SK-N-SH (cell line): ENCODE measurements around the gene FAM200A. TPM values are rescaled to one million over a fixed set of nuclear protein-coding genes. Genes with fewer than 3 reads are reported as not detected.

ENCODE experiments used
- CTCF ChIA-PET: fragments of 300-600, 350-600 bp; formaldehyde crosslinking; extraction: SDS; loops from one replicate; lab custom pipeline; 2021; lab: Yijun Ruan, JAX
- POLR2A ChIA-PET: fragments of 350-600 bp; sonication (Branson Sonifier 250); formaldehyde crosslinking; extraction: SDS; loops from one replicate; lab custom pipeline; 2020; ENCODE audit warnings: antibody characterized with exemption, inconsistent platforms; lab: Yijun Ruan, JAX
- DNase-seq: peaks from one replicate; pipeline ENCODE4 v3.0.0; 2012
- H2AFZ ChIP-seq: fragments of 200-600 bp; sonication (generic); 2 replicates; pipeline ENCODE4 v1.8.1; 2016; ENCODE audit warnings: antibody characterized with exemption, mild to moderate bottlenecking, low read depth
- H3F3A ChIP-seq: fragments of 200-600 bp; sonication (generic); replicated peaks from 2 replicates; pipeline ENCODE3; 2016; ENCODE audit warnings: antibody characterized with exemption, mild to moderate bottlenecking; ENCODE audit not compliant: insufficient read depth
- H3K27ac ChIP-seq, 2 experiments: fragments of 200-500 bp in 1 of 2; fragments of 200-600 bp in 1 of 2; sonication (Bioruptor generic) in 1 of 2; sonication (generic), shearing (Covaris generic) in 1 of 2; 2 replicates each; pipeline versions ENCODE4 v1.5.1 to v1.6.1; 2014 to 2016; ENCODE audit warnings: low read depth in 2 of 2, inconsistent platforms in 1 of 2, low read length in 1 of 2, mild to moderate bottlenecking in 1 of 2, mixed read lengths in 1 of 2
- H3K27me3 ChIP-seq: fragments of 200-600 bp; sonication (generic), shearing (Covaris generic); 2 replicates; pipeline ENCODE4 v1.6.1; 2016; ENCODE audit warnings: mixed run types; ENCODE audit not compliant: insufficient read depth
- H3K36me3 ChIP-seq, 2 experiments: fragments of 200-500 bp in 1 of 2; fragments of 200-600 bp in 1 of 2; sonication (Bioruptor generic) in 1 of 2; sonication (generic) in 1 of 2; replicated peaks in 1 of 2; 2 replicates each; pipeline versions ENCODE3 to v1.5.1; 2014 to 2016; ENCODE audit warnings: low read length in 1 of 2, mild to moderate bottlenecking in 1 of 2; ENCODE audit not compliant: insufficient read depth in 2 of 2, control insufficient read depth in 1 of 2
- H3K4me1 ChIP-seq, 2 experiments: fragments of 200-500 bp in 1 of 2; fragments of 200-600 bp in 1 of 2; sonication (Bioruptor generic) in 1 of 2; sonication (generic), shearing (Covaris generic) in 1 of 2; 2 replicates each; pipeline versions ENCODE4 v1.5.1 to v1.6.1; 2014 to 2016; ENCODE audit warnings: low read depth in 1 of 2, low read length in 1 of 2, mixed run types in 1 of 2; ENCODE audit not compliant: insufficient read depth in 2 of 2, control insufficient read depth in 1 of 2
- H3K4me2 ChIP-seq: fragments of 200-600 bp; sonication (generic), shearing (Covaris generic); 2 replicates; pipeline ENCODE4 v1.6.1; 2017; ENCODE audit warnings: mixed run types
- H3K4me3 ChIP-seq, 2 experiments: fragments of 200-500 bp in 1 of 2; fragments of 200-600 bp in 1 of 2; sonication (Bioruptor generic) in 1 of 2; sonication (generic), shearing (Covaris generic) in 1 of 2; 2 replicates each; pipeline versions ENCODE4 v1.5.1 to v1.8.1; 2014 to 2016; ENCODE audit warnings: low read depth in 2 of 2, inconsistent platforms in 1 of 2, low read length in 1 of 2, mild to moderate bottlenecking in 1 of 2, mixed read lengths in 1 of 2, moderate library complexity in 1 of 2
- H3K79me2 ChIP-seq: fragments of 200-600 bp; sonication (generic); 2 replicates; pipeline ENCODE4 v1.8.1; 2017; ENCODE audit warnings: mild to moderate bottlenecking; ENCODE audit not compliant: insufficient read depth
- H3K9ac ChIP-seq: fragments of 200-600 bp; sonication (generic); 2 replicates; pipeline ENCODE4 v1.6.1; 2017; ENCODE audit warnings: mixed run types
- H3K9me2 ChIP-seq: fragments of 200-600 bp; sonication (generic); 2 replicates; pipeline ENCODE4 v1.6.1; 2017; ENCODE audit warnings: mixed run types
- H3K9me3 ChIP-seq: fragments of 200-600 bp; sonication (generic); 2 replicates; pipeline ENCODE4 v1.6.1; 2017; ENCODE audit warnings: mixed run types, mild to moderate bottlenecking, moderate library complexity
- H4K20me1 ChIP-seq: fragments of 200-600 bp; sonication (generic); 2 replicates; pipeline ENCODE4 v1.6.1; 2017; ENCODE audit warnings: mild to moderate bottlenecking, mixed run types; ENCODE audit not compliant: insufficient read depth
- CHD2 ChIP-seq: fragments of 150-350 bp; IDR thresholded peaks from 2 replicates; pipeline ENCODE4 v1.6.1; 2018; ENCODE audit warnings: low read length; ENCODE audit not compliant: partially characterized antibody
- FOXM1 ChIP-seq: IDR thresholded peaks from 2 replicates; pipeline ENCODE4 v1.4.0; 2012; ENCODE audit warnings: low read depth, mild to moderate bottlenecking
- JUND ChIP-seq: IDR thresholded peaks from 2 replicates; pipeline ENCODE4 v1.4.0; 2012
- MEF2A ChIP-seq: IDR thresholded peaks from 2 replicates; pipeline ENCODE4 v1.4.0; 2012; ENCODE audit warnings: low read depth, borderline replicate concordance
- MXI1 ChIP-seq: IDR thresholded peaks from 2 replicates; pipeline ENCODE4 v1.6.1; 2012; ENCODE audit warnings: mild to moderate bottlenecking, low read depth, low read length, improper control_type of control experiment
- NFIC ChIP-seq: IDR thresholded peaks from 2 replicates; pipeline ENCODE4 v1.4.0; 2012; ENCODE audit warnings: borderline replicate concordance
- NRF1 ChIP-seq: IDR thresholded peaks from 2 replicates; pipeline ENCODE4 v1.6.1; 2012; ENCODE audit warnings: low read depth, mild to moderate bottlenecking, low read length
- RXRA ChIP-seq: IDR thresholded peaks from 2 replicates; pipeline ENCODE4 v1.4.0; 2012; ENCODE audit warnings: low read depth, mild to moderate bottlenecking, borderline replicate concordance
- SIN3A ChIP-seq: IDR thresholded peaks from 2 replicates; pipeline ENCODE4 v1.6.1; 2012; ENCODE audit warnings: low read depth, mild to moderate bottlenecking, low read length, moderate library complexity, borderline replicate concordance
- SMC3 ChIP-seq: IDR thresholded peaks from 2 replicates; pipeline ENCODE4 v1.6.1; 2012; ENCODE audit warnings: low read depth, low read length, improper control_type of control experiment
- TEAD4 ChIP-seq: IDR thresholded peaks from 2 replicates; pipeline ENCODE4 v1.4.0; 2012; ENCODE audit warnings: mild to moderate bottlenecking, borderline replicate concordance; ENCODE audit not compliant: insufficient read depth
- WGBS: methylation state at CpG from one replicate; pipeline ENCODE4 v1.1.6; 2017; ENCODE audit warnings: low lambda C conversion rate; 5-methylcytosine and 5-hydroxymethylcytosine counted together
- polyA plus RNA-seq, 3 experiments: library from polyadenylated mRNA; depleted of rRNA; stranded (reverse); fragments of >200 nt; gene quantifications; 2 replicates each; pipeline ENCODE4 v1.2.3, GENCODE V29; 2012
- TF ChIP-seq, protein P1 (sequence below): fragments of 200-600 bp; sonication (generic); IDR thresholded peaks from 2 replicates; pipeline ENCODE4 v1.6.1; 2017; ENCODE audit warnings: antibody characterized with exemption, mild to moderate bottlenecking, moderate library complexity
- TF ChIP-seq, protein P2 (sequence below): IDR thresholded peaks from 2 replicates; pipeline ENCODE4 v1.6.1; 2012; ENCODE audit warnings: mild to moderate bottlenecking, low read depth, low read length, moderate library complexity

FAM200A gene
- polyA plus RNA-seq, 1 of the 3 experiments (the other 2 are of a cell fraction) = 6.2 TPM

DNA sequence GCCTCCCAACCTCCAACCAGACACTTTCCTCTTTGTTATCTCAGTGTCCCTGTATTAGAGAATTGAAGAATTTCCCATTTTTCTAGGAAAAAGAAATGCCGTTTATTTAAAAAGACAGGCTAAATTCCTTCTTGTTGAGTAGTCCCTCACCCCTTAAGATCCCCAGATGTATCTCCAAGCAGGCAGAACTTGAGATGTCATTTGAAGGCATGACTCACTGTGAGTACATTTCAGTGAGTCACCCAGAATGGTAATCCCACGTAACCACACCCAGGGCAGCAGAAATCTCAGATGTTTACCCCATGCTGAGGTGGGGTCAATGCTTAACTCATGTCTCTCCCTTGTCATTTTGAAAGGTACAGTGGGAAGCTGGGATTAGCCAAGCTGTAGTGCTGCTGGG is 10.9 kb upstream of the FAM200A start (continued):
- TF ChIP-seq, protein P1, sequence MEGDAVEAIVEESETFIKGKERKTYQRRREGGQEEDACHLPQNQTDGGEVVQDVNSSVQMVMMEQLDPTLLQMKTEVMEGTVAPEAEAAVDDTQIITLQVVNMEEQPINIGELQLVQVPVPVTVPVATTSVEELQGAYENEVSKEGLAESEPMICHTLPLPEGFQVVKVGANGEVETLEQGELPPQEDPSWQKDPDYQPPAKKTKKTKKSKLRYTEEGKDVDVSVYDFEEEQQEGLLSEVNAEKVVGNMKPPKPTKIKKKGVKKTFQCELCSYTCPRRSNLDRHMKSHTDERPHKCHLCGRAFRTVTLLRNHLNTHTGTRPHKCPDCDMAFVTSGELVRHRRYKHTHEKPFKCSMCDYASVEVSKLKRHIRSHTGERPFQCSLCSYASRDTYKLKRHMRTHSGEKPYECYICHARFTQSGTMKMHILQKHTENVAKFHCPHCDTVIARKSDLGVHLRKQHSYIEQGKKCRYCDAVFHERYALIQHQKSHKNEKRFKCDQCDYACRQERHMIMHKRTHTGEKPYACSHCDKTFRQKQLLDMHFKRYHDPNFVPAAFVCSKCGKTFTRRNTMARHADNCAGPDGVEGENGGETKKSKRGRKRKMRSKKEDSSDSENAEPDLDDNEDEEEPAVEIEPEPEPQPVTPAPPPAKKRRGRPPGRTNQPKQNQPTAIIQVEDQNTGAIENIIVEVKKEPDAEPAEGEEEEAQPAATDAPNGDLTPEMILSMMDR = no peak
- TF ChIP-seq NRF1 (no peak), RXRA (peak; percentile 90), MXI1 (no peak), JUND (peak; percentile 100), CHD2 (no peak), SMC3 (no peak), SIN3A (peak; percentile 94), FOXM1 (0 out of 2 replicates have a peak, but pooled peaks have one; percentile 57), NFIC (peak; percentile 62; the same call in 1 of the 2 replicates)

DNA sequence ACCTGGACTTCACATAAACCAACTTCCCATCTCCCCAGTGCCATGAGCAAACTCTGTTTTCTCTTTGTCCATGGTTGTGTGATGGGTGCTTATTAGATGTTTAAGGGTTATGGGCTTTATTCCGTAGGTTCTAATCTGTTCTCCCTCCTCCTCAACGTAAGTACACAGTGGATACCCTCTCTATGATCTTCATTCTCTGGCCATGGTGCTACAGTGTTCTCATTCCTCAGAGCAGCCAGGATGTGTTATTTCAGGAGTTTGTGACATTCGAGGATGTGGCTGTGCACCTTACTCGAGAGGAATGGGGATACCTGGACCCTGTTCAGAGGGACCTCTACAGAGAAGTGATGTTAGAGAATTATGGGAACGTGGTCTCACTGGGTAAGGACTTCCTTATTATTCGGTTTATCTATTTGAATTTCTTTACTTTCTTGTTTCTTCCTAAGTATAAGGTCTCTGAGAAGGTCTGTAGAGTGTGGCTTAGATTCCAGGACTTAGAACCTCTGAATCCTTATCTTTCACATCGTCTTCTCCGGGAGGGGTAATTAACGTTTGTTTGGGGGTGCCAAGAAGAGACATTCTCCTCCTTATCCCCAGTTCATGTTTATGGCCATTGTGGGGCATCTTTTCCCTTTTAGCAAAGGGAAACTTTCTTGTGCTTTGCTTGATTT is 10.3 kb upstream of the FAM200A start:
- no peaks in the 10 kb centered on the region for H3K9me3 ChIP-seq
- H3K4me1 ChIP-seq = peaks cover 16 to 29% of the 10 kb centered on the region in 2 experiments
- H3K79me2 ChIP-seq = peaks cover 82% of the 10 kb centered on the region
- H3F3A ChIP-seq = peaks cover 69% of the 10 kb centered on the region
- ChIA-PET CTCF (no interaction called here), POLR2A (no interaction called here)
- peaks cover 55 to 63% of the 10 kb centered on the region in 2 experiments for H3K36me3 ChIP-seq
- H2AFZ ChIP-seq = no peak overlapping the region
- DNase-seq = no peak
- peak overlapping the region; percentile 64 for H3K9ac ChIP-seq
- H3K4me3 ChIP-seq = no peak overlapping the region
- H3K4me2 ChIP-seq = peak overlapping the region; percentile 89
- no peaks in the 10 kb centered on the region for H3K9me2 ChIP-seq
- peak overlapping the region; percentile 58 to 99 for H3K27ac ChIP-seq
- TF ChIP-seq, protein P2, sequence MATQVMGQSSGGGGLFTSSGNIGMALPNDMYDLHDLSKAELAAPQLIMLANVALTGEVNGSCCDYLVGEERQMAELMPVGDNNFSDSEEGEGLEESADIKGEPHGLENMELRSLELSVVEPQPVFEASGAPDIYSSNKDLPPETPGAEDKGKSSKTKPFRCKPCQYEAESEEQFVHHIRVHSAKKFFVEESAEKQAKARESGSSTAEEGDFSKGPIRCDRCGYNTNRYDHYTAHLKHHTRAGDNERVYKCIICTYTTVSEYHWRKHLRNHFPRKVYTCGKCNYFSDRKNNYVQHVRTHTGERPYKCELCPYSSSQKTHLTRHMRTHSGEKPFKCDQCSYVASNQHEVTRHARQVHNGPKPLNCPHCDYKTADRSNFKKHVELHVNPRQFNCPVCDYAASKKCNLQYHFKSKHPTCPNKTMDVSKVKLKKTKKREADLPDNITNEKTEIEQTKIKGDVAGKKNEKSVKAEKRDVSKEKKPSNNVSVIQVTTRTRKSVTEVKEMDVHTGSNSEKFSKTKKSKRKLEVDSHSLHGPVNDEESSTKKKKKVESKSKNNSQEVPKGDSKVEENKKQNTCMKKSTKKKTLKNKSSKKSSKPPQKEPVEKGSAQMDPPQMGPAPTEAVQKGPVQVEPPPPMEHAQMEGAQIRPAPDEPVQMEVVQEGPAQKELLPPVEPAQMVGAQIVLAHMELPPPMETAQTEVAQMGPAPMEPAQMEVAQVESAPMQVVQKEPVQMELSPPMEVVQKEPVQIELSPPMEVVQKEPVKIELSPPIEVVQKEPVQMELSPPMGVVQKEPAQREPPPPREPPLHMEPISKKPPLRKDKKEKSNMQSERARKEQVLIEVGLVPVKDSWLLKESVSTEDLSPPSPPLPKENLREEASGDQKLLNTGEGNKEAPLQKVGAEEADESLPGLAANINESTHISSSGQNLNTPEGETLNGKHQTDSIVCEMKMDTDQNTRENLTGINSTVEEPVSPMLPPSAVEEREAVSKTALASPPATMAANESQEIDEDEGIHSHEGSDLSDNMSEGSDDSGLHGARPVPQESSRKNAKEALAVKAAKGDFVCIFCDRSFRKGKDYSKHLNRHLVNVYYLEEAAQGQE = peak; percentile 56; the same call in 1 of the 2 replicates
- TF ChIP-seq TEAD4 (no peak), MEF2A (no peak)
- H3K27me3 ChIP-seq = no peaks in the 10 kb centered on the region
- WGBS = 62% methylated on average over 9 of the region's 9 CpGs
- 0 out of 2 replicates have a peak, but pooled peaks cover 5% of the 10 kb centered on the region for H4K20me1 ChIP-seq
